ENCODE results near the gene TXNDC16. TPM values are rescaled to one million over a fixed set of nuclear protein-coding genes. Genes with fewer than 3 reads are reported as not detected.

Gene TXNDC16
- polyA plus RNA-seq, 1 donor (not counting 4 experiments of a cell fraction or from before 2014, with no cell fraction given), result 1.9 TPM

- H3K9me1 ChIP-seq (ENCODE audit: control insufficient read depth, extremely low read depth, insufficient read depth, low read length), result no peaks in the 10 kb centered on the region
- H3K27ac ChIP-seq (ENCODE audit: control insufficient read depth, insufficient read depth, low read length), result no peak overlapping the region
- no peak overlapping the region for H2AFZ ChIP-seq (ENCODE audit: control insufficient read depth, low read length)
- no peaks in the 10 kb centered on the region for H3K4me1 ChIP-seq (ENCODE audit: control insufficient read depth, extremely low read depth, insufficient read depth, low read length)
- H3K27me3 ChIP-seq (ENCODE audit: control insufficient read depth, extremely low read depth, insufficient read depth, low read length), result no peaks in the 10 kb centered on the region
- no peaks in the 10 kb centered on the region for H3K79me2 ChIP-seq (ENCODE audit: control insufficient read depth, insufficient read depth, low read length)
- DNase-seq (ENCODE audit: low read depth, low spot score) (no peak), FAIRE-seq (no peak)
- TF ChIP-seq EZH2 (IDR thresholded peaks at IDR 0.05; ENCODE audit: low read length), result no peak
- no peak for TF ChIP-seq CTCF (optimal IDR thresholded peaks at IDR 0.05 in 1 of 3, IDR thresholded peaks at IDR 0.05 in 1 of 3, conservative IDR thresholded peaks at IDR 0.05 in 1 of 3; ENCODE audit: extremely low read depth in 1 of 3, insufficient read depth in 2 of 3, low read length in 3 of 3)
- H3K36me3 ChIP-seq (ENCODE audit: control insufficient read depth in 2 of 2, extremely low read depth in 1 of 2, insufficient read depth in 2 of 2, low read length in 2 of 2), result no peaks in the 10 kb centered on the region
- no peaks in the 10 kb centered on the region for H3K9me3 ChIP-seq (ENCODE audit: control insufficient read depth, low read depth, low read length)
- dilution Hi-C loops (cut with MboI; ENCODE audit: extremely low pct_ligation_motif_present, low sequenced_read_pairs), result no loop called here
- H4K20me1 ChIP-seq (ENCODE audit: control insufficient read depth, extremely low read depth, insufficient read depth, low read length), result no peaks in the 10 kb centered on the region
- H3K4me3 ChIP-seq (ENCODE audit: control insufficient read depth in 2 of 3, extremely low read depth in 1 of 3, insufficient read depth in 2 of 3, low read depth in 1 of 3, low read length in 3 of 3), result no peak overlapping the region
- H3K9ac ChIP-seq (ENCODE audit: control insufficient read depth, extremely low read depth, insufficient read depth, low read length), result no peak overlapping the region
- no peak overlapping the region for H3K4me2 ChIP-seq (ENCODE audit: control insufficient read depth, extremely low read depth, insufficient read depth, low read depth, low read length)
Observed at GRCh38 chr14:52598568-52598967, 46.3 kb upstream of the TXNDC16 start.

GRCh38 chr14:52596861-52597260, 44.6 kb upstream of the TXNDC16 start:
- dilution Hi-C loops (cut with MboI; ENCODE audit: extremely low pct_ligation_motif_present, low sequenced_read_pairs), result no loop called here
- DNase-seq (ENCODE audit: low read depth, low spot score) (no peak), FAIRE-seq (no peak)

More at GRCh38 chr14:52596861-52597260, 44.6 kb upstream of the TXNDC16 start:
- Histone ChIP-seq H3K4me2 (ENCODE audit: control insufficient read depth, extremely low read depth, insufficient read depth, low read depth, low read length) (no peak overlapping the region), H3K36me3 (ENCODE audit: control insufficient read depth in 2 of 2, extremely low read depth in 1 of 2, insufficient read depth in 2 of 2, low read length in 2 of 2) (no peaks in the 10 kb centered on the region), H3K27ac (ENCODE audit: control insufficient read depth, insufficient read depth, low read length) (no peak overlapping the region), H3K9ac (ENCODE audit: control insufficient read depth, extremely low read depth, insufficient read depth, low read length) (no peak overlapping the region), H4K20me1 (ENCODE audit: control insufficient read depth, extremely low read depth, insufficient read depth, low read length) (no peaks in the 10 kb centered on the region), H3K4me3 (ENCODE audit: control insufficient read depth in 2 of 3, extremely low read depth in 1 of 3, insufficient read depth in 2 of 3, low read depth in 1 of 3, low read length in 3 of 3) (no peak overlapping the region), H3K9me1 (ENCODE audit: control insufficient read depth, extremely low read depth, insufficient read depth, low read length) (no peaks in the 10 kb centered on the region), H3K79me2 (ENCODE audit: control insufficient read depth, insufficient read depth, low read length) (no peaks in the 10 kb centered on the region), H3K27me3 (ENCODE audit: control insufficient read depth, extremely low read depth, insufficient read depth, low read length) (no peaks in the 10 kb centered on the region), H2AFZ (ENCODE audit: control insufficient read depth, low read length) (no peak overlapping the region), H3K9me3 (ENCODE audit: control insufficient read depth, low read depth, low read length) (no peaks in the 10 kb centered on the region), H3K4me1 (ENCODE audit: control insufficient read depth, extremely low read depth, insufficient read depth, low read length) (no peaks in the 10 kb centered on the region)
- no peak for TF ChIP-seq CTCF (optimal IDR thresholded peaks at IDR 0.05 in 1 of 3, IDR thresholded peaks at IDR 0.05 in 1 of 3, conservative IDR thresholded peaks at IDR 0.05 in 1 of 3; ENCODE audit: extremely low read depth in 1 of 3, insufficient read depth in 2 of 3, low read length in 3 of 3)
- TF ChIP-seq EZH2 (IDR thresholded peaks at IDR 0.05; ENCODE audit: low read length), result no peak

All from keratinocyte (primary cell).